NCI-H2196 treated with DMSO at 0.1 percent for 48 hours (cell line): ENCODE measurements around the gene PREX1.
"Not testable (repeated sequence)": the region's sequence is repeated elsewhere in the genome, so short reads cannot be mapped to it uniquely, and the experiment has no call there.

Experiments
- DNase-seq: peaks from one replicate; lab custom pipeline; 2025; ENCODE audit not compliant: unreplicated experiment; lab: John Stamatoyannopoulos, UW

PREX1 gene

GRCh38 chr20:48846516-48847492, 19.0 kb upstream of the PREX1 start:
- DNase-seq, result no peak

GRCh38 chr20:48845721-48846306, 18.0 kb upstream of the PREX1 start:
- no peak for DNase-seq

GRCh38 chr20:48844996-48845395, 17.2 kb upstream of the PREX1 start:
- DNase-seq, result no peak

GRCh38 chr20:48843896-48844295, 16.1 kb upstream of the PREX1 start:
- not testable (repeated sequence) for DNase-seq

- DNase-seq, result no peak
Measured at GRCh38 chr20:48843057-48843806, 15.4 kb upstream of the PREX1 start.

GRCh38 chr20:48841875-48842529, 14.2 kb upstream of the PREX1 start:
- no peak for DNase-seq

GRCh38 chr20:48841196-48841874, 13.5 kb upstream of the PREX1 start:
- DNase-seq, result no peak

- DNase-seq, result no peak
Measured at GRCh38 chr20:48839154-48839917, 11.5 kb upstream of the PREX1 start.

GRCh38 chr20:48837014-48837413, 9.2 kb upstream of the PREX1 start:
- DNase-seq, result no peak

GRCh38 chr20:48835390-48835789, 7.6 kb upstream of the PREX1 start:
- no peak for DNase-seq

- DNase-seq, result no peak
Measured at GRCh38 chr20:48834278-48834677, 6.5 kb upstream of the PREX1 start.

- DNase-seq, result no peak
Measured at GRCh38 chr20:48832405-48832730, 4.6 kb upstream of the PREX1 start.

GRCh38 chr20:48831718-48832404, 4.1 kb upstream of the PREX1 start:
- DNase-seq, result no peak

- no peak for DNase-seq
Measured at GRCh38 chr20:48830826-48831318, 3.1 kb upstream of the PREX1 start.

- no peak for DNase-seq
Measured at GRCh38 chr20:48829940-48830339, 2.1 kb upstream of the PREX1 start.

- no peak for DNase-seq
Measured at GRCh38 chr20:48828734-48829460, 1.1 kb upstream of the PREX1 start.

- DNase-seq, result no peak
Measured at GRCh38 chr20:48826883-48827771, 672 bp downstream of the PREX1 start.

- not testable (repeated sequence) for DNase-seq
Measured at GRCh38 chr20:48826480-48826879, 1.3 kb downstream of the PREX1 start.
